NCI-H187 treated with DMSO at 0.1 percent for 48 hours (cell line): ENCODE results near the gene SPTB.

Experiments used
- DNase-seq: peaks from one replicate; lab custom pipeline; 2025; lab: John Stamatoyannopoulos, UW

Gene SPTB

DNA sequence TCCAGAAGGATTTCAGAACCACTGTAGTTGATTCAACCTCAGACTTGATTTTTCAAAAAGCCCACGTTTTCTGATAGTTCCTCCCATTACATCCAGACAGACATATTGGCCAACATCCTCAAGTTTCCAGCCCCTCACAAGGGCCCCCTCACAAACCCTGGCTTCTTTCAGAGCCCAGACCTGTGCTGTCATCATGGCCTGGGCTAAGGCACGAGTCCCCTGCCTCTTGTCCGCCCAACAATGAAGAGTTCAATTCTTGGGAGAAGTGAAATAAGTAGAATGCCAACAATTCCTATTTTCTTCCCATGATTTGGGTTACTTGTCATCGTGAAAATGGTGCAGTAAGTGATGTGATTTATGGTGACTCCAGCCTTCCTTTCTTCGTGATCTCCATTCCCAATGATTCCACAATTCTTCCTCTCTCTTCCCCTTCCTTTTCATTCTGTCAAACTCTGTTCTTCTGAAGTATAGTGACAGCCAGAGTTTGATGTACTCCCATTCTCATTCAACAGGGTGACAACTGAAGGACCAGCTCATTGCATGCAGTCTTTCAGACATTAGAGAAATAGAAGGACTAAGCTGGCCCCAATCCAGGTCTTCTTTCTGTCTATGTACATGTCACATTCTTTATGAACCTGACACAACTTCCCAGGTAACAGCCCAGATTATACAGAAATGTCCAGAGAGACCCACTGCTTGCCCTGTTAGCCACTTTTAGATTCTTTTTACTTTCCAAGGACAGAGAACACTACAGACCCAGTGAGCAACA lies 29.2 kb downstream of the SPTB start:
- DNase-seq, result no peak

DNA sequence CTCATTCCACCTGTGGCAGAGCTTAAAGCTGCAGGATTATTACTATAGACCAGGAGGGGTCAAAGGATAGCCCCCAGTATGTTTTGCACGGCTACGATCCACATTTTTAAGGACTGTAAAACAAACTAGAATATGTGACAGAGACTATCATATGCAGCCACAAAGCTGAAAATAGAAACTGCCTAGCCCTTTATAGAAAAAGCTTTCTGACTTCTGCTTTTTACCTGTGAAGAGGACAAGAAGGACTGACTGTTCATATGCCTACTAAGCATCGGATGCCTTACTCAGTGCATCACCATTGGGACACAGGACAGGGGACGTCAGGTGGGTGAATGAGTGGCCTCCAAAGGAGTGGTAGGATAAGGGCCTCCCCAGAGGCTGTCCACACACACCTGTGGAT lies 29.8 kb downstream of the SPTB start:
- no peak for DNase-seq

DNA sequence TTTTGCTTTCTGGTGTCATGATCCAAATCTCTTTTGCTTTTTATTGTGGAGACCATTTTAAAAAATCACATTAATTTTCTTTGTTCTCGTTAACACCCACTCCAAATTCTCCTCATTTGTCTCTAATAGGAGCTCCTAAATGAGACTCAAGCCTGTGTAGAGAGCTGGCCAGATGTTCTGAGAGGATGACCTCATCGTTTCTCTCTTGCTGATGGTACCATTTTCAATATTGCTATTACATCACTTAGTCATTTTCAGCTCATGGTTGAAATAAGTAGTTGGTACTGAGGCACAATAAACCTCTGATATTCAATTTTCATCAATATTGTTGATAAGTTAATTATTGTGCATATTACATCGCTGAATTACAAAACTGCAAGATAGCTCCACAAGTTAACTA lies 31.5 kb downstream of the SPTB start:
- no peak for DNase-seq

DNA sequence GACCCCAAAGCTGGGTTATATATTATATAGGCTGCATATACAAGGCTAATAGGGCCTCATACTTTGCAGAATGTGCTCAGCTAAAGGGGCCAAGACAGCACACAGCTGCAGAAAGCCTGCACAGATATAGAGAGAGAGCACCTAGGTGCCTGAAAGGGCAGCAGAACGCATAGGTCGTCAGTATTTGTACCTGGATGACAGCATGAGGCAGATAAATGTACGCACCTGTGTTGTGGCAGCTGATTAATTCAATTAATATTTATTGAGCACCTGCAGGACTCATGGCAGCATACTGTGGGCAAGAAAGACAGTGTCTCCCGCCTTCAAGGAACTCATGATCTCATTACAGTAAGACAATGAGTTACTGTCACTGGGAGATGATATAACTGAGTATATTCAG lies 33.4 kb downstream of the SPTB start:
- no peak for DNase-seq

DNA sequence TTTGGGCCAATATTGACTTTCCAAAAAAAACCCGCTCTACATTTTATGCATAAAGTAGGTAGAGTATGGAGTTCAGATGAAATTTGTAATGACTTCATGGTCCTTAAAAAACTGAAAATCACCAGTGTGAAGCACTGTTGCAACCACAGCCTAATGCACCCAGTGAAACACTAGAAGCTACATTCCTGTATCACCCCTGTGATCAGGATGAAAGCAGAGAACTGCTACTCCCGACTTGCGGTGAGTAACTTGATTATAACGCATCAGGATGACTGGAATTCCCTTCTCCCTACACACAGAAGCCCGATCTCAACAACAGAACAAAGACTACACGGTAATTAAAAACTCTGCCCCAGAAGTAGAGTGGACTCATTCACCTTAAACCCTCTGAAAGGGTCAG lies 33.8 kb downstream of the SPTB start:
- no peak for DNase-seq

DNA sequence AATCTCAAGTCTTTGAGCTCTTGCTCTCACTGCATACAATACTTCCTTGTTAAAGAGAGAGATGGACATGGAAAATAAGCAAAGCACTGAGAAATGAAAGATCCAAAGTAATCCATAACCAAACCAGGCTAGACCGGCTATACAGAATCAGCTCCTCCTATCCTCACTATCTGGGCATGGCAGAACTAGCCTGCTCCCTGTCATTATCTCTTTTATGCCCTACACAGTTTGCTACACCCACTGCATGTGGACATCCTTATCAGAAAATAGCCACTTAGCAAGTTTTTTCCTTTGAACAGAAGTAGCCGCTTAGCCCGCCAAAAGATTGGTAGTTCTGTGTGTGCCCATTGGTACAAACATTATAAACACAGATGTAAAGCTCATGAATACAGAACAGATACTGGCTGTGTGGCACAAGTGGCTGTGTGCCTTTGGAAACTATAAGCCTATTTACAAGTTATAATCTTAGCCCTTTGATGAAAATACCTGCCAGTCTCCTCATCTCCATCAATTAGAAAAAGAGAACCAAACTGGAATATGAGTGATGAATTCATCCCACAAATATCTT lies 34.7 kb downstream of the SPTB start:
- no peak for DNase-seq

DNA sequence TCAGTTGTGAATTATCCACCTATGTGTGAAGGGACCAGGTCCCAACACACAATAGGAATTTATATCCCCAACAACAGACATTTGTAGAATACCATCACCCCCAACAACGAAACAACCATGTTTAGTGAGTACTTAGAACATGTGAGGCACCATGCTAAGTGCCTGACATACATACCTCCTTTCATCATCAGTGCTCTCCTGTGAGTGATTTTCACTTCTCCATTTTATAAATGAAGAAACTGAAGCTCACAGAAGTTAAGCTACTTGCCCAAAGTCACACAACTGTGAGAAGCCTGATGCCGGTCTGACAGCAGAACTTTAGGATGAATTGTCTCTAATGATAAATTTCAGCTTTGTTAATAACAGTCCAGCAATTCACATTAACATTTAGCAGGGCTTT lies 35.4 kb downstream of the SPTB start:
- DNase-seq, result no peak

DNA sequence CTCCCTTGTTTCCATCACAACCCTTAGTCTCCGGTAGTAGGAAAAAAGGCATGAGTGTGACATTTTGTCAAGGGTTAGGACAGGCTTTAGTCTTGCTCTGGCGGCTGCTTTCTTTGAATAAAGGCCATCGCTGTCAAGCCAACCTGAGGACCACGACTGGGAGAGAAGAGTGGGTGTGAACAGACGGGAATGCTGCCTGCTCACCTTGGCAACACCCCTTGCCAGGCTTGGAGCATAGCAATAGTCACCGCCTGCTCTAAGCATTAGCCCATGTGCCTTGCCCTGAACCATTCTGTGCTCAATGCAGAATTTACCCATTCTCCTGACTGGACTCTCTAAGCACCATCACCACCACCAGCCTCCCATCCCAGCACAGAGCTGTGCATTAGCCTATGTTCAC lies 36.2 kb downstream of the SPTB start:
- no peak for DNase-seq

DNA sequence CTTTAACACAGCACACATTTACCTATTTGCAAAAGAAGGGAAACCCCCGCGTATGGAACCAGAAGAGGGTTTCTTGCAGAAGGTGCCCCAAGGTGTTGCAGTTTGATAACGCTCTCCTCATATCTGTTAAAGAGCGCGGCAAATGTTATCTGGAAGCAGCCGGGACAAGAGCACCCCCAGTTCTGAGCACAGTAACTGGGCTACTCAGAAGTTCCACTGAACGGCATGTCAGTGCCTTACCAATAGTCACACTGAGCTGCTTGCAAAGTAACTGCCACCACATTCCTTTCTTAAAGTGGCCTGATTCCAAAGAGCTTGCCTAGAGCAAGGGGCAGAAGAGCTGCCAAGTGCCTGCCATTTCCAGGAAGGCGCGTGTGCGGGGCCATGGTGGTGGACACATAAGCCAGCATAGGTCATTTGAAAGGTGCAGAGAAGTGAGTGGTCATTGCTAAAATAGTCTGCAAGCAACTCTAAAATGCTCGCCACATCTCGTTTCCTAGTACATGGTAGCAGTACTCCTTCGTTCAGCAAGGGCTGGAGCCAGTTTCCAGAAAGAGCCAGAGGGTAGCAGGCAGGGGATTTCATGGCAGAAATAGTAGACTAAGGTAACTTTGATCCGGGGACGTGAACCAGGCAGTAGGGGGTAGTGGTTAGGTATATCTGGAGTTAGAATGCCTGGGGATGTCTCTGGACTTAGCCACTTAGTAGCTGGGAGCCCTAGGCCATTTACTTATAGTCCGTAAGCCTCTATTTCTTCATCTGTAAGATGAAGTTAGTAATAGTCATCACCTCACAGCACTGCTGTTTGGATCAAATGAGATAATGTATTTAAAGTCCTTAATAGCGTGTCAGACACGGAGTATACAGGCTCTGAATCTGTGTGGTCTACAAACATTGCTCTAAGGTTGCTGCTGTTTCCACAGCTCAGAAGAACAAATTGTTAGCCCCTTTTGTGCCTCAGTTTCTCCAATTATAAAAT lies 37.6 kb downstream of the SPTB start:
- no peak for DNase-seq

DNA sequence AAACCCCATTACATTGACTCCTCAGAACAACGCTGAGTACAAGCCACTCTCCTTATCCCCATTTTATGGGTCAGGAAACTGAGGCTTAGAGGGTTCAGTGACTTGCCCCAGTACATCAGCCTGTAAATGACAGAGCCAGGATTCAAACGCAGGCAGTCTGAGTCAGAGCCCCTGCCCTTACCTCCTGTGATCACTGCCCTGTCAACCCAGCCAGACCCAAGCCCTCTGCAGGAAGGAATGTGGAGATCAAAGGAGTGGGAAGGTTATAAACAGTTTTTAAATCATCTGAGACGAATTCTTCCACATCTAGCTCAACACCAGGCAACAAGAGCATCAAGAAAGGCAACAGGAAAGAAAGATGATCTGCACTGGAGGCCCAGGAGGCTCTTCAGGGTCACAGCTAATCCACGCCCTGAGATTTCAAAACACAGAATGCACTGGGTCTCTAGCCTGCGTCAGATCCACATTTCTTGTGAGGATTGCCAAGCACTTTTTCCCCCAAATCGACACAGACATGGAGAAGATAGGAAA lies 38.5 kb downstream of the SPTB start:
- no peak for DNase-seq

DNA sequence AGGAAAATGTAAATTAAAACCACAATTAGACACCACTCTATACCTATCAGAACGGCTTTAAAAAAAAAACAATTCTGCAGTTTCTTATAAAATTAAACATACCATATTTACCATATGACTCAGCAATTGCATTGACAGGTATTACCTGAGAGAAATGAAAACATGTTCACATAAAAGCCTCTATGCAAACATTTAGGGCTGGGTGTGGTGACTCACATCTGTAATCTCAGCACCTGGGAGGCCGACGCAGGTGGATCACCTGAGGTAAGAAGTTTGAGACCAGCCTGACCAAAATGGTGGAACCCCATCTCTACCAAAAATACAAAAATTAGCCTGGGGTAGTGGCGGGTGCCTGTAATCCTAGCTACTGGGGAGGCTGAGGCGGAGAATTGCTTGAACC lies 41.1 kb downstream of the SPTB start:
- DNase-seq, result no peak

DNA sequence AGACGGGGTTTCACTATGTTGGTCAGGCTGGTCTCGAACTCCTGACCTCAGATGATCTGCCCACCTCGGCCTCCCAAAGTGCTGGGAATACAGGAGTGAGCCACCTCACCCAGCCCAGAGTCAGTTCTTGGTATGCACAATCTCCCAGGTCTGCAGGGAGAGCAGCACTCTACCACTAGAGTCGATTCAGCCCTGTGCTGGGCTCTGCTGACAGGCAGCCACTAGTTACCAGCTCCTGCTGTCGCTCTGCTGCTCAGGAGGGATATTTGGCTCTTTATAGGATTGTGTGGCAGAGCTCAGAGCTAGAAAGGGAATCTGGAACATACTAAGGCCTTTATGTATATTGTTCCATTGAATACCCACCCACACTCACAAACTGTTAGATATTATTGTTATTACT lies 44.3 kb downstream of the SPTB start:
- DNase-seq, result no peak

DNA sequence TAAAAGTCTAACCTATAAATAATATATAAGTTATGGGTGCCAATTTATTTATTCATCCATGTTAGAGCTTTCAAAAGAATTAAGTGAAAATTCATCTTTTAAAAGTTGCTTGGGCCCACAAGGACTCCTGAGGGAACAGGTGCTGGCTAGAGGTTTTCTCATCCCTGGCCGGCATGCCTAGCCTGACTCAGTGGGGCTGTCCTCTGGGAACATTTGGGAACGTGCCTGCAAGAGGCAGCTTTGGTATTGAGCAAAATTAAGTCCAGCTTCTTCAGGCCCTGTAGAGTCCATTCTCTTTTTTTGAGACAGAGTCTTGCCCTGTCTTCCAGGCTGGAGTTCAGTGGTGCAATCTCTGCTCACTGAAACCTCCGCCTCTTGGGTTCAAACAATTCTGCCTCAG lies 44.7 kb downstream of the SPTB start:
- DNase-seq, result no peak

DNA sequence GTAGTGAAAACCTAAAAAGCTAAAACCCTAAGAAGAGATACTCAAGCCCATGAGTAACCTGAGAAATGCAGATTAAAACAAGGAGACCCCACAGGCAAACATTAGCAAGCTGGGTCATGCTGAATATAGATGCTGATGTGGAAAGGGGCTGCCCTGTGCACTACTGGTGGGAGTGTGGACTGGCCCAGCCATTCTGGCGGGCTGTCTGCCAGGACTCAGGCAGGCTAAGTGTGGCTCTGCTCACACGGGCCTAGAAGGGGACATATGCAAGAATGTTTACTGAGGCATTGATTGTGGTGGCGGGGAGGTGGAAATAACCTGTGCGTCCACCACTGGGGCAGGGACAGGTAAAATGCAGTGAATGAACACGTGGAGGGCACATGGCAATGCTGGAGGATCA lies 48.3 kb downstream of the SPTB start:
- DNase-seq, result no peak

DNA sequence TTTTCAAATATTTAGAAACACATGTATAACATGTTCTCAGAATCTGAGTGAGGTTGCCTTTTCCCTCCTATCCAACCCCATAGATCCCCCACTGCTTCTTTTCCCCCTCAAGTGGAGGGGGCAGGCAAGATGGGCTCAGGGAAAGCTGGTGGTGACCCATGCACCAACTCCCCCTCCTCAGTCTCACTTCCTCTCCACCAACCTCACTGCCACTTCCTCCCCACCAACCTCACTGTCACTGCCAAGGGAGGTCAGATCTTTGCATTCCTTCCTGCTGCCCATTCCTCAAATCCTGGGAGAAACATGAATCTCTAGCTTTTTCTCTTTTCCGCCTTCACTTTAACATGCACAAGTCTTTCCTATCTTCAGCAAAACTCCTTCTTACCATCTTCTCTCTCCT lies 48.7 kb downstream of the SPTB start:
- no peak for DNase-seq

DNA sequence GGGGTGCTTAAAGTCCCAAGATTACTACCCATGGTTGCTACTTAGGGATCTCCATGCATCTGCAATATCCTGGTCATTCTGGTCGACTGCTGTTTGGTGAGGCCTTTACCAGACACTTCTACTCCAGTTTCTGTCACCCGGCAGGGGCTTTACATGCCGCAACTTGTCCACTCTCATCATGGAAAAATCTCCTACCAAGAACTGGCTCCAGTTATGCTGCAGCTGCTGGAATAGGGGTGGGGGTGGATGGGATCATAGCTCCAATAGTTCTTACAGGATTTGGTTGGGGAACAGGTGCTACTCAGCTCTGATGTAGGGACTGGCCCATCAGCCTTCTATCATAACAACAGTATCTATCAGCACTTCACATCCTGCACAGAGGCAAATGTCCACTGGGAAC lies 51.6 kb downstream of the SPTB start:
- DNase-seq, result no peak

DNA sequence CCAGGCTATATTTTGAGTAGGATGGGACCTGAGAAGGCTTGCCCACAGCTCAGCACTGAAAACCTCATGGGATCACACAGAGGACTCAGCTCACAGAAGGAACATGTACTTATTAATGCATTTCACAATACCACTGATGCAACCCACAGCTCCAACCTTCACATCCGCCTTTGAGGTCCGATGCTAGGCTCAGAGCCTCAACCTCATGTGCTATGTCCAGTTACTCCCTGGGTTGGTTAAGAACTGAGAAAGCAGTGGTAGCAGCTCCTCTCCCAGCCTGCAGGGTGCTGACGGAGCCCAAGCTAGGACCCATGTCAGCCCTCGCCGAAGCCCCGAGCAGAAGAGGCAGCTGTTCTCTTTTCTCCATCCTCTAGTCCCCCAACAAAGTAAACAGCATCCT lies 52.9 kb downstream of the SPTB start:
- no peak for DNase-seq

DNA sequence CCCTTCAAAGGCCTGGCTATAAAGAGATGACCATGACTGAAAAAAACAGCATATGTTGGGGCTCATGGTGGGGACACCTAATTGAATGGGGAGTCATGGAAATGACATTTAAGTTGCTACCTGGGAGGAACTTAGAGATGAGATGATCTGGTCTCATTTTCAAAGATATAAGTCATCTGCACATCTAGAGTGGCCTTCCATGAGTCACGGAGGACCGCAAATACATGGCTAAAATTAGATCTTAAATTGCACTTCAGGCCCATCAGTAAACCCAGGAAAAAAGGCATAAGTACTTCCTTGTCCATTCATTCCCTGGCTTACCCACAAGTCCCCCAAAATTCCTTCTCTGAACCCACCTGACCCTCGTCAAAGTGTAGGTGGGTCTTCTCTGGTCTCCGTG lies 53.4 kb downstream of the SPTB start:
- DNase-seq, result peak; percentile 30

DNA sequence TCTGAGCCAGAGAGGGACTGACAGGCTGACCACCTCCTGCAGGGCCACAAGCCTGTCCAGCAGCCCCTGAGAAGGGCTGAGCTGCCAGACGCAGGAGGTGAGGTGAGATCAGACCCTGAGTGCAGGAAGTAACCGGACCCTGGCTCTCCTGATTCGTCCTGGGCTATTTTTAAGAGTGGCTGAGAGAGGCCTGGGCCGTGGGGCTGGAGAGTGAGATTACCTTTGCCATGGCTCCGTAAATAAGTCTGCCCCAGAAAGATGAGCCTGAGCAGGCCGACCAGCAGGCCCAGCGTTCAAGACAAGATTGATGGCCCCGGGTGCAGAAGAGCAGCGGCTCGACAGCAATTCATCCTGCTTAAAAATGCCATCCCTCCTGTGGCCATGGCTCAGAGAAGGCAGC lies 54.2 kb downstream of the SPTB start:
- DNase-seq, result no peak

DNA sequence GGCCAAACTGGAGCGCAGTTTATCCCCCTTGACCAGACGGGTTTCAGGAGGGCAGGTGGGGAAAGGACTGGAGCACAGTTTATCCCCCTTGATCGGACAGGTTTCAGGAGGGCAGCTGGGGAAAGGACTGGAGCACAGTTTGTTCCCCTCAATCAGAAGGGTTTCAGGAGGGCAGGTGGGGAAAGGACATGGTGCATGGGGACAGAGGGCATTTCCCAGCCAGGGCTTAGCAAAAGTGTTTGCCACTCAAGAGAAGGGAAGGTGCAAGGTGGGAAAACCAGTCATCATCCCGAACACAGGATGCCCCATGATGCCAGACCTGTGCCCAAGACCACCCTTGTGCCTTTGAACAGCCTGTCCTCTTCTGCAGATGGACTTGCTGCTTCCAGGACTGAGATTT lies 54.7 kb downstream of the SPTB start:
- DNase-seq, result no peak

DNA sequence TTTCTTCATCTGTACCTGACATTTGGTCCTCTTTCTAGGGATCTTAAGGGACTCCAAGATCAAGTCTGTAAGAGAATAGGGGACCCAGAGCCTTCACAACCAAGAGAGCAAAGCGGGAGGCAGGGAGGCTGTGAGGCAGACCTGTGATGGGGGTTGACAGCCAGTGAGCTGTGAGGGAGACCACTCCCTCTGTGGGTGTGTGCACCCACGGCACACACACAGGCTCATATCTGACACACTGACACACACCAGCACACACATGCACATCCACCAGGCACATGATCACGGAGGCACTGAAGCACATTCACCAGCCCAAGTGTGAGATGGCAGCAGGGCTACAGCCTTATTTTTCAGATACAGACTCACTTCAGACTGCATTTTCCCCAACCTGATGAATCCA lies 55.2 kb downstream of the SPTB start:
- DNase-seq, result no peak

DNA sequence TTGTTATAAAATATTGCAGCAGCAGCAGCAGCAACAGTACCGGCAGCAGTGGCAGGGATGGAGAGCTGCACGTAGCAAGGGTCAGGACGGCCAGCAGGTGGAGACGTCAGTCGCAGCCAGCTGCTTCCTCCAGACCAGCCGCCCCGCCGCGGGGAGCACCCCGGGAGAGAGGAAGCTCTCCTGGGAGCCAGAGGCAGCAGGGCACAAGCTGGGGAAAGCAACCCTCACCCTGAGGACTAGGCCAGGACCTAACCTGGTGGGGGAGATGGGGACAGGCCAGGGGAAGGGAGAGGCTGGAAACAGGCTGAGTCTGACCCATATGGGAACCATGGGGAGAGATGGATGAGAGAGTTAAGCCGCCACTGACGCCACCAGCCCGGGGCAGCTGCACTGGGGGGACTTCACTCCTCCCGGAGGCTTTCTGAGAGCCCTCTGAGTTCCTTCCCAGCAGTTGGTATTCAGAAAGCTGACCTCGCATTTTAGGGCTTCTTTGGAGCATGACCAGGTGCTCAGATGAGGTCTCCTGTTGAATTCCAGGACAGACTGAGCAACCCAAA lies 56.3 kb downstream of the SPTB start:
- no peak for DNase-seq
